Measurements from ENCODE around the gene ANXA2.
A peak's percentile ranks its signal among the peaks of the same experiment; 100 is the strongest.

The ANXA2 gene

GRCh38 chr15:60389261-60390077 lies 8.3 kb downstream of the ANXA2 start:
- H3K27ac ChIP-seq, result no peak overlapping the region; a peak in 1 of 22 replicates
- peaks cover 0 to 9% (median 0%) of the 10 kb centered on the region in 11 experiments; a peak in 2 of 22 replicates for H3K9me3 ChIP-seq (replicated peaks in 1 of 11)
- peaks cover 0 to 100% (median 99%) of the 10 kb centered on the region in 11 experiments; a peak in 20 of 22 replicates for H4K20me1 ChIP-seq
- H3K36me3 ChIP-seq, result peaks cover 5 to 100% (median 85%) of the 10 kb centered on the region in 11 experiments; a peak in 19 of 22 replicates
- H3K9ac ChIP-seq, result peak overlapping the region in 3 of 11 experiments; percentile 13 to 30 (median 14); a peak in 2 of 22 replicates
- no peak for TF ChIP-seq Cebpa-rat (IDR thresholded peaks at IDR 0.05)
- peak overlapping the region in 1 of 10 experiments; percentile 1; a peak in 1 of 20 replicates for H3K4me3 ChIP-seq
- H3K27me3 ChIP-seq, result no peaks in the 10 kb centered on the region
- peak overlapping the region; percentile 36 to 99 (median 51) for H3K4me2 ChIP-seq
- H3K4me1 ChIP-seq, result peaks cover 11 to 97% (median 49%) of the 10 kb centered on the region in 10 experiments

- Histone ChIP-seq H3K27ac (no peak overlapping the region), H3K9ac (no peak overlapping the region), H3K9me3 (replicated peaks in 1 of 11) (peaks cover 0 to 9% (median 0%) of the 10 kb centered on the region in 11 experiments; a peak in 2 of 22 replicates), H3K4me3 (no peak overlapping the region), H3K36me3 (peaks cover 11 to 100% (median 89%) of the 10 kb centered on the region in 11 experiments; a peak in 20 of 22 replicates), H3K4me1 (peaks cover 10 to 91% (median 29%) of the 10 kb centered on the region in 10 experiments), H3K27me3 (no peaks in the 10 kb centered on the region), H3K4me2 (peak overlapping the region in 3 of 11 experiments; percentile 13 to 99 (median 97); a peak in 3 of 22 replicates), H4K20me1 (peaks cover 0 to 100% (median 99%) of the 10 kb centered on the region in 11 experiments; a peak in 20 of 22 replicates)
- no peak for TF ChIP-seq Cebpa-rat (IDR thresholded peaks at IDR 0.05)
Observed at GRCh38 chr15:60387321-60387720, 10.5 kb downstream of the ANXA2 start.

GRCh38 chr15:60386615-60387014 lies 11.2 kb downstream of the ANXA2 start:
- peaks cover 11 to 100% (median 89%) of the 10 kb centered on the region in 11 experiments; a peak in 20 of 22 replicates for H3K36me3 ChIP-seq

GRCh38 chr15:60385620-60386552 lies 11.9 kb downstream of the ANXA2 start:
- H3K9ac ChIP-seq, result no peak overlapping the region
- H3K4me1 ChIP-seq, result peaks cover 10 to 77% (median 18%) of the 10 kb centered on the region in 10 experiments

More at GRCh38 chr15:60386615-60387014, 11.2 kb downstream of the ANXA2 start:
- Histone ChIP-seq H3K9me3 (replicated peaks in 1 of 11) (peaks cover 0 to 9% (median 0%) of the 10 kb centered on the region in 11 experiments; a peak in 2 of 22 replicates), H3K4me1 (peaks cover 10 to 84% (median 24%) of the 10 kb centered on the region in 10 experiments), H3K4me3 (no peak overlapping the region), H4K20me1 (peaks cover 0 to 100% (median 96%) of the 10 kb centered on the region in 11 experiments; a peak in 20 of 22 replicates), H3K27ac (no peak overlapping the region), H3K9ac (no peak overlapping the region), H3K4me2 (peak overlapping the region in 2 of 11 experiments; percentile 13 to 99; a peak in 3 of 22 replicates), H3K27me3 (no peaks in the 10 kb centered on the region)
- TF ChIP-seq Cebpa-rat (IDR thresholded peaks at IDR 0.05), result no peak

GRCh38 chr15:60384526-60385126 lies 13.2 kb downstream of the ANXA2 start:
- H4K20me1 ChIP-seq, result peaks cover 0 to 100% (median 93%) of the 10 kb centered on the region in 11 experiments; a peak in 20 of 22 replicates
- peaks cover 6 to 65% (median 9%) of the 10 kb centered on the region in 10 experiments; a peak in 18 of 20 replicates for H3K4me1 ChIP-seq
- no peak for TF ChIP-seq Cebpa-rat (IDR thresholded peaks at IDR 0.05)
- H3K27me3 ChIP-seq, result no peaks in the 10 kb centered on the region
- no peak overlapping the region for H3K4me3 ChIP-seq
- no peak overlapping the region for H3K27ac ChIP-seq
- H3K4me2 ChIP-seq, result no peak overlapping the region
- no peak overlapping the region for H3K9ac ChIP-seq
- H3K36me3 ChIP-seq, result peaks cover 20 to 100% (median 91%) of the 10 kb centered on the region in 11 experiments; a peak in 20 of 22 replicates
- peaks cover 0 to 9% (median 0%) of the 10 kb centered on the region in 11 experiments; a peak in 2 of 22 replicates for H3K9me3 ChIP-seq (replicated peaks in 1 of 11)

More at GRCh38 chr15:60385620-60386552, 11.9 kb downstream of the ANXA2 start:
- Histone ChIP-seq H3K27ac (no peak overlapping the region), H3K4me3 (no peak overlapping the region), H3K36me3 (peaks cover 19 to 100% (median 91%) of the 10 kb centered on the region in 11 experiments; a peak in 20 of 22 replicates), H3K27me3 (no peaks in the 10 kb centered on the region), H3K4me2 (peak overlapping the region in 2 of 11 experiments; percentile 2 to 3; a peak in 1 of 22 replicates), H4K20me1 (peaks cover 0 to 100% (median 93%) of the 10 kb centered on the region in 11 experiments; a peak in 20 of 22 replicates), H3K9me3 (replicated peaks in 1 of 11) (peaks cover 0 to 9% (median 0%) of the 10 kb centered on the region in 11 experiments; a peak in 2 of 22 replicates)
- no peak for TF ChIP-seq Cebpa-rat (IDR thresholded peaks at IDR 0.05)

- Histone ChIP-seq H3K9ac (no peak overlapping the region), H3K27me3 (no peaks in the 10 kb centered on the region), H3K36me3 (peaks cover 20 to 100% (median 93%) of the 10 kb centered on the region in 11 experiments; a peak in 20 of 22 replicates), H3K4me1 (peaks cover under 1 to 59% (median 3%) of the 10 kb centered on the region in 10 experiments; a peak in 16 of 20 replicates), H3K4me2 (no peak overlapping the region), H3K27ac (no peak overlapping the region), H3K4me3 (no peak overlapping the region), H3K9me3 (replicated peaks in 1 of 11) (peaks cover 0 to 9% (median 0%) of the 10 kb centered on the region in 11 experiments; a peak in 2 of 22 replicates), H4K20me1 (peaks cover 0 to 100% (median 93%) of the 10 kb centered on the region in 11 experiments; a peak in 19 of 22 replicates)
- TF ChIP-seq Cebpa-rat (IDR thresholded peaks at IDR 0.05), result no peak
Observed at GRCh38 chr15:60384053-60384452, 13.7 kb downstream of the ANXA2 start.

GRCh38 chr15:60382773-60383674 lies 14.8 kb downstream of the ANXA2 start:
- Histone ChIP-seq H3K27me3 (no peaks in the 10 kb centered on the region), H3K36me3 (peaks cover 20 to 100% (median 97%) of the 10 kb centered on the region in 11 experiments; a peak in 20 of 22 replicates), H3K4me3 (no peak overlapping the region), H3K9ac (no peak overlapping the region), H3K9me3 (replicated peaks in 1 of 11) (peaks cover 0 to 9% (median 0%) of the 10 kb centered on the region in 11 experiments; a peak in 2 of 22 replicates), H3K27ac (no peak overlapping the region; a peak in 1 of 22 replicates), H4K20me1 (peaks cover 0 to 100% (median 84%) of the 10 kb centered on the region in 11 experiments; a peak in 19 of 22 replicates), H3K4me1 (peaks cover 0 to 49% (median 0%) of the 10 kb centered on the region in 10 experiments; a peak in 5 of 20 replicates), H3K4me2 (peak overlapping the region in 2 of 11 experiments; percentile 10 to 15; a peak in 1 of 22 replicates)
- TF ChIP-seq Cebpa-rat (IDR thresholded peaks at IDR 0.05), result no peak
